ENCODE data around the gene LAMA5. TPM values are rescaled to one million over a fixed set of nuclear protein-coding genes. Genes with fewer than 3 reads are reported as not detected.
A peak's percentile ranks its signal among the peaks of the same experiment; 100 is the strongest.

The LAMA5 gene
- total and polyA plus RNA-seq, 2 experiments from 2014 or later: 201 to 298 TPM

- no peak overlapping the region for H3K4me3 ChIP-seq
- H3K27ac Mint-ChIP-seq: peak overlapping the region; percentile 61
- no peak overlapping the region; the same call in 1 of the 2 replicates for H3K4me2 ChIP-seq
Observed at GRCh38 chr20:62355878-62356588, 11.1 kb downstream of the LAMA5 start.

More at GRCh38 chr20:62355878-62356588, 11.1 kb downstream of the LAMA5 start:
- Histone ChIP-seq H2AFZ (no peak overlapping the region), H3K4me1 (ENCODE audit: insufficient read depth) (peaks cover 25% of the 10 kb centered on the region), H4K20me1 (replicated peaks; ENCODE audit: insufficient read depth) (peaks cover 12% of the 10 kb centered on the region), H3K27me3 (ENCODE audit: insufficient read depth) (no peaks in the 10 kb centered on the region), H3K9me2 (ENCODE audit: insufficient read depth) (no peaks in the 10 kb centered on the region), H3K79me2 (replicated peaks; ENCODE audit: insufficient read depth) (peaks cover 62% of the 10 kb centered on the region), H3F3A (replicated peaks; ENCODE audit: low read depth) (no peaks in the 10 kb centered on the region), H3K36me3 (ENCODE audit: insufficient read depth) (no peaks in the 10 kb centered on the region; the same call in 1 of the 2 replicates), H3K27ac (ENCODE audit: low read depth) (peak overlapping the region; percentile 79)
- Mint-ChIP-seq H3K36me3 (ENCODE audit: low read depth) (peaks cover 6% of the 10 kb centered on the region; the same call in 2 of the 3 replicates), H3K4me1 (peaks cover 17% of the 10 kb centered on the region), H3K27me3 (ENCODE audit: insufficient read depth, low read depth, poor library complexity) (peaks cover 3% of the 10 kb centered on the region), H3K4me3 (no peak overlapping the region), H3K9me3 (no peaks in the 10 kb centered on the region)
- no peak for DNase-seq (ENCODE audit: low spot score)
- no peak for TF ChIP-seq CREB1 (CRISPR knock-in tag; IDR thresholded peaks at IDR 0.05; ENCODE audit: low read depth)
- no peak for TF ChIP-seq ZNF331 (CRISPR knock-in tag; IDR thresholded peaks at IDR 0.05; ENCODE audit: low read depth)
- no peak for TF ChIP-seq JUNB (IDR thresholded peaks at IDR 0.05; ENCODE audit: unreplicated experiment)
- TF ChIP-seq, protein P1, sequence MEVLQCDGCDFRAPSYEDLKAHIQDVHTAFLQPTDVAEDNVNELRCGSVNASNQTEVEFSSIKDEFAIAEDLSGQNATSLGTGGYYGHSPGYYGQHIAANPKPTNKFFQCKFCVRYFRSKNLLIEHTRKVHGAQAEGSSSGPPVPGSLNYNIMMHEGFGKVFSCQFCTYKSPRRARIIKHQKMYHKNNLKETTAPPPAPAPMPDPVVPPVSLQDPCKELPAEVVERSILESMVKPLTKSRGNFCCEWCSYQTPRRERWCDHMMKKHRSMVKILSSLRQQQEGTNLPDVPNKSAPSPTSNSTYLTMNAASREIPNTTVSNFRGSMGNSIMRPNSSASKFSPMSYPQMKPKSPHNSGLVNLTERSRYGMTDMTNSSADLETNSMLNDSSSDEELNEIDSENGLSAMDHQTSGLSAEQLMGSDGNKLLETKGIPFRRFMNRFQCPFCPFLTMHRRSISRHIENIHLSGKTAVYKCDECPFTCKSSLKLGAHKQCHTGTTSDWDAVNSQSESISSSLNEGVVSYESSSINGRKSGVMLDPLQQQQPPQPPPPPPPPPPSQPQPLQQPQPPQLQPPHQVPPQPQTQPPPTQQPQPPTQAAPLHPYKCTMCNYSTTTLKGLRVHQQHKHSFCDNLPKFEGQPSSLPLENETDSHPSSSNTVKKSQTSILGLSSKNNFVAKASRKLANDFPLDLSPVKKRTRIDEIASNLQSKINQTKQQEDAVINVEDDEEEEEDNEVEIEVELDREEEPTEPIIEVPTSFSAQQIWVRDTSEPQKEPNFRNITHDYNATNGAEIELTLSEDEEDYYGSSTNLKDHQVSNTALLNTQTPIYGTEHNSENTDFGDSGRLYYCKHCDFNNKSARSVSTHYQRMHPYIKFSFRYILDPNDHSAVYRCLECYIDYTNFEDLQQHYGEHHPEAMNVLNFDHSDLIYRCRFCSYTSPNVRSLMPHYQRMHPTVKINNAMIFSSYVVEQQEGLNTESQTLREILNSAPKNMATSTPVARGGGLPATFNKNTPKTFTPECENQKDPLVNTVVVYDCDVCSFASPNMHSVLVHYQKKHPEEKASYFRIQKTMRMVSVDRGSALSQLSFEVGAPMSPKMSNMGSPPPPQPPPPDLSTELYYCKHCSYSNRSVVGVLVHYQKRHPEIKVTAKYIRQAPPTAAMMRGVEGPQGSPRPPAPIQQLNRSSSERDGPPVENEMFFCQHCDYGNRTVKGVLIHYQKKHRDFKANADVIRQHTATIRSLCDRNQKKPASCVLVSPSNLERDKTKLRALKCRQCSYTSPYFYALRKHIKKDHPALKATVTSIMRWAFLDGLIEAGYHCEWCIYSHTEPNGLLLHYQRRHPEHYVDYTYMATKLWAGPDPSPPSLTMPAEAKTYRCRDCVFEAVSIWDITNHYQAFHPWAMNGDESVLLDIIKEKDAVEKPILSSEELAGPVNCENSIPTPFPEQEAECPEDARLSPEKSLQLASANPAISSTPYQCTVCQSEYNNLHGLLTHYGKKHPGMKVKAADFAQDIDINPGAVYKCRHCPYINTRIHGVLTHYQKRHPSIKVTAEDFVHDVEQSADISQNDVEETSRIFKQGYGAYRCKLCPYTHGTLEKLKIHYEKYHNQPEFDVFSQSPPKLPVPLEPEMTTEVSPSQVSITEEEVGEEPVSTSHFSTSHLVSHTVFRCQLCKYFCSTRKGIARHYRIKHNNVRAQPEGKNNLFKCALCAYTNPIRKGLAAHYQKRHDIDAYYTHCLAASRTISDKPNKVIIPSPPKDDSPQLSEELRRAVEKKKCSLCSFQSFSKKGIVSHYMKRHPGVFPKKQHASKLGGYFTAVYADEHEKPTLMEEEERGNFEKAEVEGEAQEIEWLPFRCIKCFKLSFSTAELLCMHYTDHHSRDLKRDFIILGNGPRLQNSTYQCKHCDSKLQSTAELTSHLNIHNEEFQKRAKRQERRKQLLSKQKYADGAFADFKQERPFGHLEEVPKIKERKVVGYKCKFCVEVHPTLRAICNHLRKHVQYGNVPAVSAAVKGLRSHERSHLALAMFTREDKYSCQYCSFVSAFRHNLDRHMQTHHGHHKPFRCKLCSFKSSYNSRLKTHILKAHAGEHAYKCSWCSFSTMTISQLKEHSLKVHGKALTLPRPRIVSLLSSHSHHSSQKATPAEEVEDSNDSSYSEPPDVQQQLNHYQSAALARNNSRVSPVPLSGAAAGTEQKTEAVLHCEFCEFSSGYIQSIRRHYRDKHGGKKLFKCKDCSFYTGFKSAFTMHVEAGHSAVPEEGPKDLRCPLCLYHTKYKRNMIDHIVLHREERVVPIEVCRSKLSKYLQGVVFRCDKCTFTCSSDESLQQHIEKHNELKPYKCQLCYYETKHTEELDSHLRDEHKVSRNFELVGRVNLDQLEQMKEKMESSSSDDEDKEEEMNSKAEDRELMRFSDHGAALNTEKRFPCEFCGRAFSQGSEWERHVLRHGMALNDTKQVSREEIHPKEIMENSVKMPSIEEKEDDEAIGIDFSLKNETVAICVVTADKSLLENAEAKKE (CRISPR knock-in tag; IDR thresholded peaks at IDR 0.05): no peak
- TF ChIP-seq, protein P2, sequence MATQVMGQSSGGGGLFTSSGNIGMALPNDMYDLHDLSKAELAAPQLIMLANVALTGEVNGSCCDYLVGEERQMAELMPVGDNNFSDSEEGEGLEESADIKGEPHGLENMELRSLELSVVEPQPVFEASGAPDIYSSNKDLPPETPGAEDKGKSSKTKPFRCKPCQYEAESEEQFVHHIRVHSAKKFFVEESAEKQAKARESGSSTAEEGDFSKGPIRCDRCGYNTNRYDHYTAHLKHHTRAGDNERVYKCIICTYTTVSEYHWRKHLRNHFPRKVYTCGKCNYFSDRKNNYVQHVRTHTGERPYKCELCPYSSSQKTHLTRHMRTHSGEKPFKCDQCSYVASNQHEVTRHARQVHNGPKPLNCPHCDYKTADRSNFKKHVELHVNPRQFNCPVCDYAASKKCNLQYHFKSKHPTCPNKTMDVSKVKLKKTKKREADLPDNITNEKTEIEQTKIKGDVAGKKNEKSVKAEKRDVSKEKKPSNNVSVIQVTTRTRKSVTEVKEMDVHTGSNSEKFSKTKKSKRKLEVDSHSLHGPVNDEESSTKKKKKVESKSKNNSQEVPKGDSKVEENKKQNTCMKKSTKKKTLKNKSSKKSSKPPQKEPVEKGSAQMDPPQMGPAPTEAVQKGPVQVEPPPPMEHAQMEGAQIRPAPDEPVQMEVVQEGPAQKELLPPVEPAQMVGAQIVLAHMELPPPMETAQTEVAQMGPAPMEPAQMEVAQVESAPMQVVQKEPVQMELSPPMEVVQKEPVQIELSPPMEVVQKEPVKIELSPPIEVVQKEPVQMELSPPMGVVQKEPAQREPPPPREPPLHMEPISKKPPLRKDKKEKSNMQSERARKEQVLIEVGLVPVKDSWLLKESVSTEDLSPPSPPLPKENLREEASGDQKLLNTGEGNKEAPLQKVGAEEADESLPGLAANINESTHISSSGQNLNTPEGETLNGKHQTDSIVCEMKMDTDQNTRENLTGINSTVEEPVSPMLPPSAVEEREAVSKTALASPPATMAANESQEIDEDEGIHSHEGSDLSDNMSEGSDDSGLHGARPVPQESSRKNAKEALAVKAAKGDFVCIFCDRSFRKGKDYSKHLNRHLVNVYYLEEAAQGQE (IDR thresholded peaks at IDR 0.05; ENCODE audit: unreplicated experiment): no peak
- no peak for TF ChIP-seq ZNF114 (CRISPR knock-in tag; IDR thresholded peaks at IDR 0.05)
- no peak for TF ChIP-seq EZH2 (IDR thresholded peaks at IDR 0.05; ENCODE audit: low read depth, unreplicated experiment)
- TF ChIP-seq NANOG (IDR thresholded peaks at IDR 0.05; ENCODE audit: borderline replicate concordance): no peak
- no peak for TF ChIP-seq POLR2AphosphoS5 (IDR thresholded peaks at IDR 0.05; ENCODE audit: low read depth)
- no peak for TF ChIP-seq ETS1 (IDR thresholded peaks at IDR 0.05)
- no peak for TF ChIP-seq EZH2phosphoT487 (IDR thresholded peaks at IDR 0.05; ENCODE audit: unreplicated experiment)
- TF ChIP-seq STAT1 (IDR thresholded peaks at IDR 0.05; ENCODE audit: unreplicated experiment): no peak
- TF ChIP-seq, protein P3, sequence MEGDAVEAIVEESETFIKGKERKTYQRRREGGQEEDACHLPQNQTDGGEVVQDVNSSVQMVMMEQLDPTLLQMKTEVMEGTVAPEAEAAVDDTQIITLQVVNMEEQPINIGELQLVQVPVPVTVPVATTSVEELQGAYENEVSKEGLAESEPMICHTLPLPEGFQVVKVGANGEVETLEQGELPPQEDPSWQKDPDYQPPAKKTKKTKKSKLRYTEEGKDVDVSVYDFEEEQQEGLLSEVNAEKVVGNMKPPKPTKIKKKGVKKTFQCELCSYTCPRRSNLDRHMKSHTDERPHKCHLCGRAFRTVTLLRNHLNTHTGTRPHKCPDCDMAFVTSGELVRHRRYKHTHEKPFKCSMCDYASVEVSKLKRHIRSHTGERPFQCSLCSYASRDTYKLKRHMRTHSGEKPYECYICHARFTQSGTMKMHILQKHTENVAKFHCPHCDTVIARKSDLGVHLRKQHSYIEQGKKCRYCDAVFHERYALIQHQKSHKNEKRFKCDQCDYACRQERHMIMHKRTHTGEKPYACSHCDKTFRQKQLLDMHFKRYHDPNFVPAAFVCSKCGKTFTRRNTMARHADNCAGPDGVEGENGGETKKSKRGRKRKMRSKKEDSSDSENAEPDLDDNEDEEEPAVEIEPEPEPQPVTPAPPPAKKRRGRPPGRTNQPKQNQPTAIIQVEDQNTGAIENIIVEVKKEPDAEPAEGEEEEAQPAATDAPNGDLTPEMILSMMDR (conservative IDR thresholded peaks at IDR 0.05; ENCODE audit: low read depth in 2 of 2): no peak
- peak; percentile 9 for ATAC-seq

Data from GM23338 (cell line).